ENCODE data around the gene RNF133.

DNA sequence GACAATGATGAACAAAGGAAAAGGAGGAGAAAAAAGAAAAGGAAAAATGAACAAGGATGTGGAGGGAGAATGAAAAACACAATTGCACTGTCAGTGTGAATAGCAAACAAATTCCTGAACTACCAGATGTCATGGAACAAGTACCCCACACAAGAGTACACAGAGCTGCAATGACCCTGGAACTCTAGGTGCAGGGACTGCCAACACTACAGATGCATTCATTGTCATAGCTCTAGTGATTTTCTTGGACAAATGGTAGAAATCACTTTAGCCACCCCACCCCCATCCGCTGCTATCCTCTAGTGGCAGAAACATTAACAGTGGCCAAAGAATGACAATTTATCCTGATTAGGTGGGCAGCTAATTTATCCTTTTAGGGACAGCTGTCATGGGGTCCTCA is 3.1 kb downstream of the RNF133 start:
- TF ChIP-seq, protein P1, sequence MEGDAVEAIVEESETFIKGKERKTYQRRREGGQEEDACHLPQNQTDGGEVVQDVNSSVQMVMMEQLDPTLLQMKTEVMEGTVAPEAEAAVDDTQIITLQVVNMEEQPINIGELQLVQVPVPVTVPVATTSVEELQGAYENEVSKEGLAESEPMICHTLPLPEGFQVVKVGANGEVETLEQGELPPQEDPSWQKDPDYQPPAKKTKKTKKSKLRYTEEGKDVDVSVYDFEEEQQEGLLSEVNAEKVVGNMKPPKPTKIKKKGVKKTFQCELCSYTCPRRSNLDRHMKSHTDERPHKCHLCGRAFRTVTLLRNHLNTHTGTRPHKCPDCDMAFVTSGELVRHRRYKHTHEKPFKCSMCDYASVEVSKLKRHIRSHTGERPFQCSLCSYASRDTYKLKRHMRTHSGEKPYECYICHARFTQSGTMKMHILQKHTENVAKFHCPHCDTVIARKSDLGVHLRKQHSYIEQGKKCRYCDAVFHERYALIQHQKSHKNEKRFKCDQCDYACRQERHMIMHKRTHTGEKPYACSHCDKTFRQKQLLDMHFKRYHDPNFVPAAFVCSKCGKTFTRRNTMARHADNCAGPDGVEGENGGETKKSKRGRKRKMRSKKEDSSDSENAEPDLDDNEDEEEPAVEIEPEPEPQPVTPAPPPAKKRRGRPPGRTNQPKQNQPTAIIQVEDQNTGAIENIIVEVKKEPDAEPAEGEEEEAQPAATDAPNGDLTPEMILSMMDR (IDR thresholded peaks at IDR 0.05 in 2 of 3, conservative IDR thresholded peaks at IDR 0.05 in 1 of 3; ENCODE audit: borderline replicate concordance in 1 of 3, insufficient read depth in 1 of 3, low read depth in 2 of 3, low read length in 2 of 3): no peak
- TF ChIP-seq CEBPB (IDR thresholded peaks at IDR 0.05; ENCODE audit: low read depth) (no peak), JUND (IDR thresholded peaks at IDR 0.05) (no peak), SIN3A (IDR thresholded peaks at IDR 0.05; ENCODE audit: low read depth) (no peak), EZH2 (IDR thresholded peaks at IDR 0.05) (no peak), POLR2A (IDR thresholded peaks at IDR 0.05; ENCODE audit: borderline replicate concordance, extremely low read depth, insufficient read depth, insufficient read length) (no peak)
- TF ChIP-seq, protein P2, sequence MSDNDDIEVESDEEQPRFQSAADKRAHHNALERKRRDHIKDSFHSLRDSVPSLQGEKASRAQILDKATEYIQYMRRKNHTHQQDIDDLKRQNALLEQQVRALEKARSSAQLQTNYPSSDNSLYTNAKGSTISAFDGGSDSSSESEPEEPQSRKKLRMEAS (IDR thresholded peaks at IDR 0.05): no peak

Measured in HCT116 (cell line).